GM12875 (cell line): Measurements from ENCODE around the gene BMP6.

Experiments used
- H3K4me3 ChIP-seq: one replicate; pipeline ENCODE4 v1.5.1; 2011; ENCODE audit warnings: low read depth, low read length, control low read depth
- CTCF ChIP-seq: IDR thresholded peaks from 2 replicates; pipeline ENCODE4 v1.5.1; 2011; ENCODE audit warnings: low read depth, mild to moderate bottlenecking, control low read depth, inconsistent platforms, low read length, moderate library complexity, borderline replicate concordance; ENCODE audit not compliant: insufficient read depth

Gene BMP6

DNA sequence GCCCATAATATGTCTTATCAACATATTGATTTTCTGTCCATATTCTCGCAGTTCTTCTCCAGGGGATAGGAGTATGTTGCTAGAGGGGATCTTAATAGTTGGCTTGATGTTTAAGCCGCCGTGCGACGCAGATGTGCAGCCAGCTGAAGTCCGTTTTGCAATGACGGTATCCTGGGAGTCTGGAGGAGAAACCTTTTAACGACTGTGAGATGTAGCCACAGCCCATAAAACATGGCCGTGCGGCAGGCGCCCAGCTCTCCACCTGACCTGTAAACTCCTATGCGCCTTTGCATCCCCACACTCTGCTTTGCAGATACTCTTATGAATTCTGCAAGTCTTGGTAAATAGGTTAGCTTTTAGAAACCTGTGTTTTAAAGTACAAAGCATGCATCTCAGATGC lies 36.9 kb downstream of the BMP6 start:
- H3K4me3 ChIP-seq, result no peak overlapping the region
- no peak for TF ChIP-seq CTCF

- no peak overlapping the region for H3K4me3 ChIP-seq
- no peak for TF ChIP-seq CTCF
Measured at GRCh38 chr6:7763881-7764280, 38.0 kb downstream of the BMP6 start.

DNA sequence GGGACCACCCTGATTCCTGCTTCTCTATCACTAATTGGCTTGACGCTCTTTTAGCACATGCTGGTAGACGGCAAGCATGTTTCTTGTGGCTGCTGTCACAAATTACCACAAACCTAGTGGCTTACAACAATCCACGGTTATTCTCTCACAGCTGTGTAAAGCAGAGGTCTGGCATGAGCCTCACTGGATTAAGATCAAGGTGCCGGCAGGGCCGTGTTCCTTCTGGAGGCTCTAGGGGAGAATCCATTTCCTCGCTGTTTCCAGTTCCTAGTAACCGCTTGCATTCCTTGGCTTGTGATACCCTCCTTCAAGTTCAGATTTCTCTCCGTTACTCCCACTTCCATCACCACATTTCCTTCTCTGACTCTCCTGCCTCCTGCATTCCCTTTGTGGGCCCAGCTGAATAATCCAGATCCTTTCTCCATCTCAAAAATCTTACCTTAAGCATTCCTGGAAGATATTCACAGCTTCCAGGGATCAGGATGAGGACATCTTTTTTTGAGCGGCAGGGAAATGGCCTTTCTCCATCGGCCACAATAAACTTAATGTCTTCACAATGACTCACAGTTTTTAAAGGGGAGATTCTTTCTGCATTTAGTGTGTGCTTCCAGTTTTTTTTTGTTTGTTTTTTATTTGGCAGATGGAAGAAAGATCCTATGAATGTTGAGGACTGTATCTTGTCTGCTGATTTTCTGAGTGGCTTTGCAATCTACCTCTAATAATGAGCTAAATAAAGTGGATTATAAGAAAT lies 39.9 kb downstream of the BMP6 start:
- TF ChIP-seq CTCF, result no peak
- no peak overlapping the region for H3K4me3 ChIP-seq

DNA sequence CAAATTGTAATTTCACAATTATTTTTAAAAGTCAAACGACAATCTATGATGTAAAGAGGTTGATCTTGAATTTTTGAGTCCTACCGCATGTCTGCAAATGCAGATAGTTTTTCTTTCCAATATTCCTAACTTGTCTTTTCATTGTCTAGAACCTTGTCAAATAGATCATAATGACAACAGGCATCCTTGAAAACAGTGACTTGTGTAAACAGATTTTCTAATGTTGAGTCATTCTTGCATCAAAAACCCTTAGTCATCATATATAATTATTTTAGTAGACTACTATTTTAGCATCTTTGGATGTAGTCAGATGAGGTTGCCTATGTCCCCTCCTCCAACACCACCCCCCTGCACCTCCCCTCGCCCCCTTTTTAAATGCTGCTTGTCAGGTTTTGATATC lies 43.8 kb downstream of the BMP6 start:
- no peak for TF ChIP-seq CTCF

GRCh38 chr6:7770111-7770510 lies 44.2 kb downstream of the BMP6 start:
- H3K4me3 ChIP-seq, result no peak overlapping the region
- no peak for TF ChIP-seq CTCF

More for the DNA sequence above, 43.8 kb downstream of the BMP6 start:
- H3K4me3 ChIP-seq, result no peak overlapping the region

DNA sequence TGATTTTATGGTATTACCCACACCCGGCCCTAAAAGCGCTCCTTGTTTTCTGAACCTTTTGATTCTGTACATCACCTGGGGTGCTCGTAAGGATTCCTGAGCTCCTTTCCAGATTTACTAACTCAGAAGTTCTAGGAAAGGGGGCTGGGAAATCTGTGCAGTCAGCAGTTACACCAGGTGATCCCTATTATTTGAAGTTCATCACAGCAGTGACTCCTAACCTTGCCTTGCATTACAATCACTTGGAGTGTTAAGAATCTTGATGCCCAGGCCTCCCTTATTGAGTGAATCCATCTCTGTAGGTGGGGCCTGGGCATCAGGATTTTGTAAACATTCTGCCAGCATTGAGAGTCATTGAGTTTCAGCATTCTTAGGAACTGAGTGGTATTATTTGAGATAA lies 44.7 kb downstream of the BMP6 start:
- no peak overlapping the region for H3K4me3 ChIP-seq
- TF ChIP-seq CTCF, result no peak

DNA sequence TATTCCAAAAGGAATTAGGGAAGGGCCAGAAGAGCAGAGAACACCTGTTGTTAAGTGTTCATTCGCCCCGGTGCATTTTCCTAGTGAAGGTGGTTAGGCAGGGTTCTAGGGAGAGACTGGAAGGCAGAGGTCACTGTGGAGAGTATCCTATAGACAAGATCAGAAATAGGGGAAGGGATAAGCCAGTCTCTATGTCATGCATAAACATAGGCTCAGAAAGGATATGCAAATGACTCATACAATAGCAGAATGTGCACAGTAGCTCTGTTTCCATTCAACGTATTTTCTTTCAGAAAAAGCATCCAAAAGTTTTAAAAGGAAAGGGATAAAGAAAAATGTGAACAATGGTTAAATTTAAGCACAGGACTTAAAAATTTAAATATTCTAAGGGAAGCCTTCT lies 47.4 kb downstream of the BMP6 start:
- H3K4me3 ChIP-seq, result no peak overlapping the region
- no peak for TF ChIP-seq CTCF
